OCI-LY3 (cell line): ENCODE measurements around the gene LMTK2.
A peak's percentile ranks its signal among the peaks of the same experiment; 100 is the strongest.

Experiments
- H2AFZ ChIP-seq: fragments of 200-600, 300-600 bp; shearing (Covaris generic); 2 replicates; pipeline ENCODE4 v1.6.0; 2014; ENCODE audit warnings: antibody characterized with exemption, low read depth, low read length
- H3K27ac ChIP-seq: fragments of 200-600, 300-600 bp; sonication (generic); 2 replicates; pipeline ENCODE4 v1.5.1; 2014; ENCODE audit warnings: mild to moderate bottlenecking, low read length, moderate library complexity, mixed read lengths
- H3K27me3 ChIP-seq: fragments of 200-600, 300-600 bp; sonication (generic); 2 replicates; pipeline ENCODE4 v1.6.1; 2014; ENCODE audit warnings: low read depth, low read length, mixed read lengths
- H3K36me3 ChIP-seq: fragments of 200-600, 300-600 bp; sonication (generic); replicated peaks from 2 replicates; pipeline ENCODE3; 2014; ENCODE audit warnings: low read depth, low read length, mixed read lengths
- H3K4me1 ChIP-seq: fragments of 300-600, 200-600 bp; sonication (generic); 2 replicates; pipeline ENCODE4 v1.6.1; 2014; ENCODE audit warnings: low read length, mixed read lengths
- H3K4me2 ChIP-seq: fragments of 200-600, 300-600 bp; sonication (generic); 2 replicates; pipeline ENCODE4 v1.6.1; 2014; ENCODE audit warnings: low read length, mixed read lengths
- H3K4me3 ChIP-seq: fragments of 300-600, 200-600 bp; sonication (generic); 2 replicates; pipeline ENCODE4 v1.5.1; 2014; ENCODE audit warnings: antibody characterized with exemption, mild to moderate bottlenecking, low read length, moderate library complexity
- H3K79me2 ChIP-seq: fragments of 300-600, 200-600 bp; shearing (Covaris generic); 2 replicates; pipeline ENCODE4 v1.6.1; 2014; ENCODE audit warnings: mild to moderate bottlenecking, low read length, mixed read lengths
- H3K9ac ChIP-seq: fragments of 300-600, 200-600 bp; shearing (Covaris generic); 2 replicates; pipeline ENCODE4 v1.6.0; 2014; ENCODE audit warnings: mild to moderate bottlenecking, low read length, moderate library complexity
- H3K9me3 ChIP-seq: fragments of 200-600, 300-600 bp; shearing (Covaris generic); 2 replicates; pipeline ENCODE4 v1.6.1; 2014; ENCODE audit warnings: low read length, mixed read lengths; ENCODE audit not compliant: insufficient read depth
- H4K20me1 ChIP-seq: fragments of 200-600, 300-600 bp; sonication (generic); 2 replicates; pipeline ENCODE4 v1.6.1; 2016; ENCODE audit warnings: low read length, mixed read lengths; ENCODE audit not compliant: insufficient read depth
- CTCF ChIP-seq: fragments of 200-600, 300-600 bp; sonication (generic); IDR thresholded peaks from 2 replicates; pipeline ENCODE4 v1.5.1; 2014; ENCODE audit warnings: antibody characterized with exemption, low read length, low read depth
- EZH2phosphoT487 ChIP-seq: fragments of 200-600 bp; shearing (Covaris generic); IDR thresholded peaks from 2 replicates; pipeline ENCODE4 v1.6.1; 2018; ENCODE audit warnings: antibody characterized with exemption, mixed run types, low read depth

Gene LMTK2

GRCh38 chr7:98236355-98237185, 129.9 kb downstream of the LMTK2 start:
- H3K4me1 ChIP-seq: no peaks in the 10 kb centered on the region
- no peak overlapping the region for H2AFZ ChIP-seq
- no peak overlapping the region for H3K4me2 ChIP-seq
- H3K27ac ChIP-seq: no peak overlapping the region
- H4K20me1 ChIP-seq: no peaks in the 10 kb centered on the region
- no peak overlapping the region for H3K9ac ChIP-seq
- H3K36me3 ChIP-seq: no peaks in the 10 kb centered on the region
- no peaks in the 10 kb centered on the region for H3K79me2 ChIP-seq
- H3K27me3 ChIP-seq: no peaks in the 10 kb centered on the region
- no peaks in the 10 kb centered on the region for H3K9me3 ChIP-seq
- no peak overlapping the region for H3K4me3 ChIP-seq
- TF ChIP-seq CTCF (no peak), EZH2phosphoT487 (no peak)

GRCh38 chr7:98238076-98238475, 131.4 kb downstream of the LMTK2 start:
- H2AFZ ChIP-seq: no peak overlapping the region
- no peaks in the 10 kb centered on the region for H3K9me3 ChIP-seq
- H3K36me3 ChIP-seq: no peaks in the 10 kb centered on the region

GRCh38 chr7:98238976-98239375, 132.3 kb downstream of the LMTK2 start:
- H4K20me1 ChIP-seq: no peaks in the 10 kb centered on the region
- H2AFZ ChIP-seq: no peak overlapping the region
- no peak overlapping the region for H3K4me2 ChIP-seq
- H3K27ac ChIP-seq: no peak overlapping the region
- H3K9ac ChIP-seq: no peak overlapping the region
- H3K4me1 ChIP-seq: no peaks in the 10 kb centered on the region
- no peak overlapping the region for H3K4me3 ChIP-seq
- no peaks in the 10 kb centered on the region for H3K9me3 ChIP-seq
- no peak for TF ChIP-seq EZH2phosphoT487
- no peak for TF ChIP-seq CTCF
- no peaks in the 10 kb centered on the region for H3K79me2 ChIP-seq
- H3K27me3 ChIP-seq: no peaks in the 10 kb centered on the region
- H3K36me3 ChIP-seq: no peaks in the 10 kb centered on the region

More at GRCh38 chr7:98238076-98238475, 131.4 kb downstream of the LMTK2 start:
- no peak overlapping the region for H3K9ac ChIP-seq
- H3K4me1 ChIP-seq: no peaks in the 10 kb centered on the region
- TF ChIP-seq CTCF: no peak
- no peak for TF ChIP-seq EZH2phosphoT487
- no peak overlapping the region for H3K4me3 ChIP-seq
- no peak overlapping the region for H3K27ac ChIP-seq
- no peak overlapping the region for H3K4me2 ChIP-seq
- no peaks in the 10 kb centered on the region for H4K20me1 ChIP-seq
- H3K27me3 ChIP-seq: no peaks in the 10 kb centered on the region
- H3K79me2 ChIP-seq: no peaks in the 10 kb centered on the region

- Histone ChIP-seq H2AFZ (no peak overlapping the region), H3K4me3 (no peak overlapping the region), H3K4me2 (no peak overlapping the region), H3K79me2 (no peaks in the 10 kb centered on the region), H3K27ac (no peak overlapping the region), H3K27me3 (no peaks in the 10 kb centered on the region), H3K36me3 (no peaks in the 10 kb centered on the region), H3K4me1 (no peaks in the 10 kb centered on the region), H3K9me3 (no peaks in the 10 kb centered on the region), H3K9ac (no peak overlapping the region), H4K20me1 (no peaks in the 10 kb centered on the region)
- TF ChIP-seq CTCF: peak; percentile 80
- no peak for TF ChIP-seq EZH2phosphoT487
These were observed 134.5 kb downstream of the LMTK2 start for GRCh38 chr7:98240961-98241673.
